ENCODE results near the gene DCAF8L2. TPM values are rescaled to one million over a fixed set of nuclear protein-coding genes. Genes with fewer than 3 reads are reported as not detected.

DCAF8L2 gene
- total and polyA plus RNA-seq, 2 of the 13 experiments (the other 11 are each of a cell fraction or from before 2014, with no cell fraction given), result not detected

DNA sequence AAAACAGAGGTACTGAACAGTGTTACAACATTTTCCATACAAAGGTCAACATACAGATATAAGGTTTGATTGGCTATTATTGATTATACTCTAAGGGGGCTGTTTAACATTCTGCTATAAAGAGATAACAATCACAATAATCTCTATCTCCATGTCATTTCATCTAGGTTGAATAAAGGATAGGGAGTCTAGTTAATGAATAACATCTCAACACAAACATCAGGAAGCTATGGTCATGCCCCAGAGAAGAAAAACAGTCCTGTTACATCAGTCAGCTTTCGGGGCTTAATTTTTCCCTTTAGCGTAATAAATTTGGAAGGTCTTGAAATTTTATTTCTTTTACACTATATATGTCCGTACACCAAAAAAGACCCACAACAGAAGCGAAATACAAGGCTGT, 41.5 kb upstream of the DCAF8L2 start:
- 0% methylated on average over 4 of the region's 4 CpGs for WGBS (ENCODE audit: low lambda C conversion rate)
- DNase-seq (ENCODE audit: low spot score) (peak; percentile 18), FAIRE-seq (no peak), ATAC-seq (peak; percentile 78)
- no peaks in the 10 kb centered on the region for H3K36me3 ChIP-seq (replicated peaks in 1 of 2; ENCODE audit: control insufficient read depth in 1 of 2, insufficient read depth in 2 of 2, low read length in 2 of 2)
- no peak overlapping the region for H2AFZ ChIP-seq (ENCODE audit: low read length)
- H3K27me3 ChIP-seq (ENCODE audit: control insufficient read depth in 1 of 2, insufficient read depth in 2 of 2, low read length in 2 of 2), result no peaks in the 10 kb centered on the region
- ChIA-PET CTCF (ENCODE audit: low intra/inter-chr PET ratio, low total read pairs) (no interaction called here), POLR2A (interaction anchor here (0.5 kb wide), 1 partner anchor 105 kb away, joined by 3 read pairs; no protein-coding TSS in a partner anchor)
- H3K9me3 ChIP-seq (ENCODE audit: low read length), result no peaks in the 10 kb centered on the region; the same call in 1 of the 2 replicates
- TF ChIP-seq MAZ (IDR thresholded peaks at IDR 0.05; ENCODE audit: borderline replicate concordance, low read depth, low read length), result no peak
- no peak for TF ChIP-seq MAZ (CRISPR knock-in tag; IDR thresholded peaks at IDR 0.05; ENCODE audit: low read depth)
- TF ChIP-seq, protein P1, sequence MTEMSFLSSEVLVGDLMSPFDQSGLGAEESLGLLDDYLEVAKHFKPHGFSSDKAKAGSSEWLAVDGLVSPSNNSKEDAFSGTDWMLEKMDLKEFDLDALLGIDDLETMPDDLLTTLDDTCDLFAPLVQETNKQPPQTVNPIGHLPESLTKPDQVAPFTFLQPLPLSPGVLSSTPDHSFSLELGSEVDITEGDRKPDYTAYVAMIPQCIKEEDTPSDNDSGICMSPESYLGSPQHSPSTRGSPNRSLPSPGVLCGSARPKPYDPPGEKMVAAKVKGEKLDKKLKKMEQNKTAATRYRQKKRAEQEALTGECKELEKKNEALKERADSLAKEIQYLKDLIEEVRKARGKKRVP (CRISPR knock-in tag; IDR thresholded peaks at IDR 0.05), result peak in 1 of 2 experiments; percentile 43; a peak in 1 of 4 replicates
- TF ChIP-seq XBP1 (CRISPR knock-in tag; IDR thresholded peaks at IDR 0.05), result no peak
- TF ChIP-seq, protein P2, sequence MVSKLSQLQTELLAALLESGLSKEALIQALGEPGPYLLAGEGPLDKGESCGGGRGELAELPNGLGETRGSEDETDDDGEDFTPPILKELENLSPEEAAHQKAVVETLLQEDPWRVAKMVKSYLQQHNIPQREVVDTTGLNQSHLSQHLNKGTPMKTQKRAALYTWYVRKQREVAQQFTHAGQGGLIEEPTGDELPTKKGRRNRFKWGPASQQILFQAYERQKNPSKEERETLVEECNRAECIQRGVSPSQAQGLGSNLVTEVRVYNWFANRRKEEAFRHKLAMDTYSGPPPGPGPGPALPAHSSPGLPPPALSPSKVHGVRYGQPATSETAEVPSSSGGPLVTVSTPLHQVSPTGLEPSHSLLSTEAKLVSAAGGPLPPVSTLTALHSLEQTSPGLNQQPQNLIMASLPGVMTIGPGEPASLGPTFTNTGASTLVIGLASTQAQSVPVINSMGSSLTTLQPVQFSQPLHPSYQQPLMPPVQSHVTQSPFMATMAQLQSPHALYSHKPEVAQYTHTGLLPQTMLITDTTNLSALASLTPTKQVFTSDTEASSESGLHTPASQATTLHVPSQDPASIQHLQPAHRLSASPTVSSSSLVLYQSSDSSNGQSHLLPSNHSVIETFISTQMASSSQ (IDR thresholded peaks at IDR 0.05; ENCODE audit: low read depth), result peak; percentile 69
- TF ChIP-seq, protein P2 (CRISPR knock-in tag; IDR thresholded peaks at IDR 0.05; ENCODE audit: borderline replicate concordance), result peak; percentile 43; the same call in 1 of the 2 replicates
- TF ChIP-seq, protein P3, sequence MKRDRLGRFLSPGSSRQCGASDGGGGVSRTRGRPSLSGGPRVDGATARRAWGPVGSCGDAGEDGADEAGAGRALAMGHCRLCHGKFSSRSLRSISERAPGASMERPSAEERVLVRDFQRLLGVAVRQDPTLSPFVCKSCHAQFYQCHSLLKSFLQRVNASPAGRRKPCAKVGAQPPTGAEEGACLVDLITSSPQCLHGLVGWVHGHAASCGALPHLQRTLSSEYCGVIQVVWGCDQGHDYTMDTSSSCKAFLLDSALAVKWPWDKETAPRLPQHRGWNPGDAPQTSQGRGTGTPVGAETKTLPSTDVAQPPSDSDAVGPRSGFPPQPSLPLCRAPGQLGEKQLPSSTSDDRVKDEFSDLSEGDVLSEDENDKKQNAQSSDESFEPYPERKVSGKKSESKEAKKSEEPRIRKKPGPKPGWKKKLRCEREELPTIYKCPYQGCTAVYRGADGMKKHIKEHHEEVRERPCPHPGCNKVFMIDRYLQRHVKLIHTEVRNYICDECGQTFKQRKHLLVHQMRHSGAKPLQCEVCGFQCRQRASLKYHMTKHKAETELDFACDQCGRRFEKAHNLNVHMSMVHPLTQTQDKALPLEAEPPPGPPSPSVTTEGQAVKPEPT (CRISPR knock-in tag; IDR thresholded peaks at IDR 0.05; ENCODE audit: low read depth), result no peak
- in situ Hi-C loops (cut with HindIII; ENCODE audit: extremely low pct_ligation_motif_present, low pct_unique_long_range_greater_than_20kb) (no loop called here), intact Hi-C loops (cut with micrococcal nuclease; ENCODE audit: unreplicated experiment) (loop anchor here (10.0 kb wide), 1 partner anchor 104 kb away; no protein-coding TSS in a partner anchor)
- no peak overlapping the region for H3K27ac ChIP-seq (ENCODE audit: extremely low read length, insufficient read depth, low read length)
- H3K9ac ChIP-seq (ENCODE audit: insufficient read depth, low read depth, low read length), result no peak overlapping the region
- BruUV-seq (replicated peaks), result no TSS peak
- H3K4me3 ChIP-seq (replicated peaks in 1 of 3; ENCODE audit: insufficient read depth in 1 of 3, low read depth in 2 of 3, low read length in 3 of 3), result peak overlapping the region in 2 of 3 experiments; percentile 34 to 43; a peak in 2 of 6 replicates
- peak overlapping the region; percentile 53; the same call in 1 of the 2 replicates for H3K4me2 ChIP-seq (ENCODE audit: low read depth, low read length)
- H3K4me1 ChIP-seq (ENCODE audit: insufficient read depth, low read length), result peaks cover 7% of the 10 kb centered on the region; the same call in 1 of the 2 replicates
- H4K20me1 ChIP-seq (ENCODE audit: insufficient read depth, low read length), result no peaks in the 10 kb centered on the region
- no peaks in the 10 kb centered on the region for H3K79me2 ChIP-seq (ENCODE audit: insufficient read depth, low read length)

All from HepG2 (cell line).